T-cell (primary cell): Measurements from ENCODE around the gene MYOCD. TPM values are rescaled to one million over a fixed set of nuclear protein-coding genes. Genes with fewer than 3 reads are reported as not detected.

ENCODE experiments used
- ATAC-seq, 4 experiments: fragments of 200-7000 bp in 3 of 4; fragments of 150-1000 bp in 1 of 4; cut with Tn5 transposase; replicated peaks in 1 of 4; 1 replicate in 3 of 4; 2 replicates in 1 of 4; pipeline ENCODE4 v1.10.0; 2021; ENCODE audit warnings: moderate library complexity in 3 of 4, mild to moderate bottlenecking in 2 of 4, moderate number of reproducible peaks in 1 of 4
- CTCF ChIA-PET, 2 donors: fragments of 300-600 bp; sonication (Branson Sonifier 250); formaldehyde crosslinking; loops; one replicate each; lab custom pipeline; 2022; ENCODE audit warnings: antibody characterized with exemption in 2 of 2; lab: Charles Lee
- POLR2A ChIA-PET, 2 donors: fragments of 300-600 bp; sonication (Branson Sonifier 250); formaldehyde crosslinking; loops; one replicate each; lab custom pipeline; 2022; ENCODE audit warnings: antibody characterized with exemption in 2 of 2; lab: Charles Lee
- DNase-seq, 35 experiments: peaks; one replicate each; pipeline versions ENCODE4 v3.0.0 to v3.0.0-alpha.2; 2013 to 2023
- H3K27ac ChIP-seq: one replicate; pipeline ENCODE4 v1.5.1; 2013; ENCODE audit warnings: low read length
- H3K27me3 ChIP-seq, 2 experiments: replicated peaks in 1 of 2; 1 replicate in 1 of 2; 2 replicates in 1 of 2; pipeline versions ENCODE4 v1.6.1 to v1.7.0; 2013; ENCODE audit warnings: low read length in 1 of 2, mixed read lengths in 1 of 2; ENCODE audit not compliant: control insufficient read depth in 2 of 2, insufficient read depth in 2 of 2; ENCODE audit errors: extremely low read depth in 1 of 2
- H3K36me3 ChIP-seq, 2 donors: 1 replicate in 1 of 2; 2 replicates in 1 of 2; pipeline versions ENCODE4 v1.6.1 to v1.7.0; 2013; ENCODE audit warnings: low read length in 1 of 2; ENCODE audit not compliant: control insufficient read depth in 2 of 2, insufficient read depth in 1 of 2; ENCODE audit errors: extremely low read depth in 1 of 2
- H3K4me1 ChIP-seq, 2 experiments: 1 replicate in 1 of 2; 2 replicates in 1 of 2; pipeline versions ENCODE4 v1.6.1 to v1.7.0; 2013; ENCODE audit warnings: low read length in 2 of 2, mixed read lengths in 1 of 2; ENCODE audit not compliant: insufficient read depth in 2 of 2, control insufficient read depth in 1 of 2; ENCODE audit errors: extremely low read depth in 1 of 2
- H3K4me3 ChIP-seq, 2 donors: 1 replicate in 1 of 2; 2 replicates in 1 of 2; pipeline versions ENCODE4 v1.5.1 to v1.7.0; 2013; ENCODE audit warnings: mild to moderate bottlenecking in 2 of 2, low read length in 1 of 2, moderate library complexity in 1 of 2; ENCODE audit not compliant: control insufficient read depth in 1 of 2; ENCODE audit errors: extremely low read depth in 1 of 2
- H3K9me3 ChIP-seq: 2 replicates; pipeline ENCODE4 v1.7.0; 2013
- H3K27ac Mint-ChIP-seq, 2 donors: one replicate each; pipeline ENCODE4 v1.8.0; 2020 to 2021; ENCODE audit warnings: mild to moderate bottlenecking in 2 of 2, mixed read lengths in 2 of 2
- H3K27me3 Mint-ChIP-seq, 2 donors: one replicate each; pipeline ENCODE4 v1.8.0; 2021 to 2022; ENCODE audit warnings: mixed read lengths in 2 of 2
- H3K36me3 Mint-ChIP-seq: one replicate; pipeline ENCODE4 v1.8.0; 2021; ENCODE audit warnings: mixed read lengths
- H3K4me1 Mint-ChIP-seq, 3 donors: one replicate each; pipeline ENCODE4 v1.8.0; 2020 to 2022; ENCODE audit warnings: mixed read lengths in 3 of 3, mild to moderate bottlenecking in 1 of 3
- H3K4me3 Mint-ChIP-seq, 3 donors: one replicate each; pipeline ENCODE4 v1.8.0; 2020 to 2022; ENCODE audit warnings: mild to moderate bottlenecking in 3 of 3, mixed read lengths in 3 of 3, moderate library complexity in 3 of 3
- H3K9me3 Mint-ChIP-seq, 3 donors: one replicate each; pipeline ENCODE4 v1.8.0; 2020 to 2022; ENCODE audit warnings: mixed read lengths in 3 of 3
- WGBS: methylation state at CpG from one replicate; pipeline ENCODE4 v1.1.5; 2013; ENCODE audit warnings: missing lambda C conversion rate; ENCODE audit not compliant: insufficient coverage; 5-methylcytosine and 5-hydroxymethylcytosine counted together
- total RNA-seq, 35 experiments: library from RNA in 6 of 35; stranded (reverse) in 6 of 35; fragments of 120-200 nt in 1 of 35; gene quantifications; one replicate each; pipeline versions ENCODE4 v1.2.1 to v1.2.4 and lab custom pipeline; 2013 to 2026

Gene MYOCD
- total RNA-seq, 5 donors from 2014 or later (not counting 1 experiment from before 2014, with no cell fraction given) = not detected

DNA sequence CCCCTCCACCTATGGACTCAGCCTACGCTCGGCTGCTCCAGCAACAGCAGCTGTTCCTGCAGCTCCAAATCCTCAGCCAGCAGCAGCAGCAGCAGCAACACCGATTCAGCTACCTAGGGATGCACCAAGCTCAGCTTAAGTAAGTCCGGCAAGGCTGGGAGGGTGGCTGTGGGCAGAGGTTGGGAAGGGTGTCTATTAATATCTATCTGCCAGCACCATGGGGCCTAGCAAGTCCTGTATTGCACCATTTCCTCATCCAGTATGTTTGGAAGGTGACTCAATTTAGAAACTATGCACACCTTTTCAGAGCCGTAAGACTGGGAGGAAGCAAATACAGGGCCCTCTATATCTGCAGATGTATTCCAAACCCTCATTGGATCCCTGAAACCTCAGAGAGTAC, 78.6 kb downstream of the MYOCD start:
- CTCF ChIA-PET = no interaction called here
- peaks cover 0 to 14% of the 10 kb centered on the region in 2 donors for H3K27me3 Mint-ChIP-seq
- DNase-seq (no peak), ATAC-seq (no peak)
- H3K4me1 Mint-ChIP-seq = no peaks in the 10 kb centered on the region
- no peak overlapping the region for H3K27ac Mint-ChIP-seq
- POLR2A ChIA-PET = no interaction called here
- no peaks in the 10 kb centered on the region for H3K9me3 ChIP-seq
- no peaks in the 10 kb centered on the region for H3K36me3 ChIP-seq
- no peak overlapping the region for H3K4me3 Mint-ChIP-seq
- no peak overlapping the region for H3K27ac ChIP-seq
- no peak overlapping the region for H3K4me3 ChIP-seq
- H3K4me1 ChIP-seq = no peaks in the 10 kb centered on the region
- H3K27me3 ChIP-seq = no peaks in the 10 kb centered on the region
- H3K9me3 Mint-ChIP-seq = peaks cover 0 to 13% (median 2%) of the 10 kb centered on the region in 3 donors
- no CpG with 5 or more reads among the region's 5 CpGs for WGBS
- no peaks in the 10 kb centered on the region for H3K36me3 Mint-ChIP-seq

GRCh38 chr17:12744786-12745185, 79.1 kb downstream of the MYOCD start:
- Histone ChIP-seq H3K9me3 (no peaks in the 10 kb centered on the region), H3K36me3 (no peaks in the 10 kb centered on the region), H3K4me1 (no peaks in the 10 kb centered on the region), H3K27me3 (no peaks in the 10 kb centered on the region), H3K4me3 (no peak overlapping the region), H3K27ac (no peak overlapping the region)
- Mint-ChIP-seq H3K36me3 (no peaks in the 10 kb centered on the region), H3K4me3 (no peak overlapping the region), H3K27me3 (peaks cover 0 to 14% of the 10 kb centered on the region in 2 donors), H3K27ac (no peak overlapping the region), H3K4me1 (no peaks in the 10 kb centered on the region), H3K9me3 (peaks cover 0 to 13% (median 2%) of the 10 kb centered on the region in 3 donors)
- no peak for ATAC-seq
- WGBS = no CpG with 5 or more reads among the region's 1 CpG
- no peak for DNase-seq
- CTCF ChIA-PET = no interaction called here
- POLR2A ChIA-PET = no interaction called here

DNA sequence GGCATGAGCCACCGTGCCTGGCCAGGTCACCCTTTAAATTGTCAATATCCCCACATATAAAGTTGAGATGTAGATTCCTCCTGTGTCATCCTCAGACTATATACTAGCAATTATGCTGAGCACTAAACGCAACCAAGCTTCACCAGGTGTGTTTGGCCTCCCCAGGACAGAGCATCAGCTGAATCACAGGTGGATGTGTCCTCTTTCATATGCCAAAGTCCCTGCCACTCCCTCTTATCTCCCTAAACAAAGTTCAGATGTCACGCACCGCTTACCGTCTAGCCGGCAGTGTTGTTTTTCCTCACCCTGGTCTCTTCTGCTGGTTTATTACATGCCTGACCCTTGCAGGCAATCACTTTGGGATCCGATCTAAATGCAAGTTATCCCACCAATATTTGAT, 79.8 kb downstream of the MYOCD start:
- Mint-ChIP-seq H3K36me3 (no peaks in the 10 kb centered on the region), H3K9me3 (peaks cover 0 to 10% (median 2%) of the 10 kb centered on the region in 3 donors), H3K4me1 (no peaks in the 10 kb centered on the region), H3K27ac (no peak overlapping the region), H3K4me3 (no peak overlapping the region), H3K27me3 (peaks cover 0 to 14% of the 10 kb centered on the region in 2 donors)
- Histone ChIP-seq H3K27ac (no peak overlapping the region), H3K4me1 (no peaks in the 10 kb centered on the region), H3K36me3 (no peaks in the 10 kb centered on the region), H3K4me3 (no peak overlapping the region), H3K9me3 (no peaks in the 10 kb centered on the region), H3K27me3 (no peaks in the 10 kb centered on the region)
- 90% methylated on average over 5 of the region's 7 CpGs for WGBS
- ChIA-PET POLR2A (no interaction called here), CTCF (no interaction called here)
- no peak for ATAC-seq
- no peak for DNase-seq

GRCh38 chr17:12756786-12757185, 91.1 kb downstream of the MYOCD start:
- H3K27me3 ChIP-seq = peaks cover 0 to 4% of the 10 kb centered on the region in 2 experiments
- ChIA-PET CTCF (no interaction called here), POLR2A (no interaction called here)
- Mint-ChIP-seq H3K9me3 (peaks cover 2 to 9% (median 4%) of the 10 kb centered on the region in 3 donors), H3K4me3 (no peak overlapping the region), H3K36me3 (no peaks in the 10 kb centered on the region), H3K4me1 (no peaks in the 10 kb centered on the region), H3K27ac (no peak overlapping the region), H3K27me3 (peaks cover 0 to 3% of the 10 kb centered on the region in 2 donors)
- H3K9me3 ChIP-seq = no peaks in the 10 kb centered on the region
- H3K36me3 ChIP-seq = no peaks in the 10 kb centered on the region
- no peaks in the 10 kb centered on the region for H3K4me1 ChIP-seq
- no peak overlapping the region for H3K4me3 ChIP-seq
- ATAC-seq (no peak), DNase-seq (no peak)
- no peak overlapping the region for H3K27ac ChIP-seq

- whole genome bisulfite sequencing = no CpG with 5 or more reads among the region's 2 CpGs
- H3K4me3 Mint-ChIP-seq = no peak overlapping the region
- Histone ChIP-seq H3K27ac (no peak overlapping the region), H3K4me1 (no peaks in the 10 kb centered on the region), H3K9me3 (no peaks in the 10 kb centered on the region), H3K27me3 (peaks cover 0 to 3% of the 10 kb centered on the region in 2 experiments), H3K4me3 (no peak overlapping the region), H3K36me3 (no peaks in the 10 kb centered on the region)
- DNase-seq (no peak), ATAC-seq (no peak)
- no peak overlapping the region for H3K27ac Mint-ChIP-seq
- H3K27me3 Mint-ChIP-seq = peaks cover 3 to 4% of the 10 kb centered on the region in 2 donors
- ChIA-PET CTCF (no interaction called here), POLR2A (no interaction called here)
- H3K36me3 Mint-ChIP-seq = no peaks in the 10 kb centered on the region
- no peaks in the 10 kb centered on the region for H3K4me1 Mint-ChIP-seq
- H3K9me3 Mint-ChIP-seq = peaks cover 2 to 11% (median 9%) of the 10 kb centered on the region in 3 donors
Observed at GRCh38 chr17:12759090-12759489, 93.4 kb downstream of the MYOCD start.

GRCh38 chr17:12765548-12765947, 99.9 kb downstream of the MYOCD start:
- POLR2A ChIA-PET = no interaction called here
- Histone ChIP-seq H3K9me3 (no peaks in the 10 kb centered on the region), H3K4me3 (no peak overlapping the region), H3K27me3 (peaks cover 0 to 3% of the 10 kb centered on the region in 2 experiments), H3K36me3 (no peaks in the 10 kb centered on the region), H3K4me1 (no peaks in the 10 kb centered on the region), H3K27ac (no peak overlapping the region)
- H3K4me1 Mint-ChIP-seq = no peaks in the 10 kb centered on the region
- ATAC-seq = no peak
- no peak overlapping the region for H3K4me3 Mint-ChIP-seq
- 60% methylated on average over 1 of the region's 6 CpGs for WGBS
- peaks cover 2 to 8% (median 4%) of the 10 kb centered on the region in 3 donors for H3K9me3 Mint-ChIP-seq
- no peaks in the 10 kb centered on the region for H3K36me3 Mint-ChIP-seq
- no peak for DNase-seq
- peaks cover 0 to 4% of the 10 kb centered on the region in 2 donors for H3K27me3 Mint-ChIP-seq
- CTCF ChIA-PET = no interaction called here
- no peak overlapping the region for H3K27ac Mint-ChIP-seq

DNA sequence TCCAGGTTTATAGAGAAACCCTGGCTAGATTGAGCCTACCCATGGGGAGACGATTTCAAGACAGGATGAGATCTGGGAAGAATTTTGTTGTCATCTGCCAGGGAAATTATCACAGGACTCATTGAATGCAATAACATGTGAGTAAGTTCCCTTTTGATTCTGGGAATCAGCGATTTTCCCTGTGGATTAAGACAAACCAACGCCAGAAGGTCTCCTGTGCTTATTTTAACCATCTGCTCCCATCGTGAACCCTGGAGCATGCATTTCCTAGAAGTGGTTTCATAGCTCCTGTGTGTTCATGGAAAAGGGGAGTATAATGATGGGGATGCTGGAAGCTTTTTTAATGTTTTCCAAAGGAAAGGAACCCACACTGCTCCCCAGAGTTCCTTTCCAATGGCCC, 102.6 kb downstream of the MYOCD start:
- H3K4me1 ChIP-seq = no peaks in the 10 kb centered on the region
- Mint-ChIP-seq H3K9me3 (peaks cover 0 to 4% (median 0%) of the 10 kb centered on the region in 3 donors), H3K4me1 (no peaks in the 10 kb centered on the region), H3K36me3 (no peaks in the 10 kb centered on the region), H3K27ac (no peak overlapping the region), H3K27me3 (no peaks in the 10 kb centered on the region), H3K4me3 (no peak overlapping the region)
- no peak overlapping the region for H3K4me3 ChIP-seq
- H3K27ac ChIP-seq = no peak overlapping the region
- ChIA-PET POLR2A (no interaction called here), CTCF (no interaction called here)
- WGBS = 83% methylated on average over 2 of the region's 4 CpGs
- no peaks in the 10 kb centered on the region for H3K36me3 ChIP-seq
- DNase-seq (no peak), ATAC-seq (no peak)
- peaks cover 0 to 2% of the 10 kb centered on the region in 2 experiments for H3K27me3 ChIP-seq
- H3K9me3 ChIP-seq = no peaks in the 10 kb centered on the region
